Nephron (organoid): ENCODE measurements around the gene ABCC6.
"Not testable (repeated sequence)": the region's sequence is repeated elsewhere in the genome, so short reads cannot be mapped to it uniquely, and the experiment has no call there.

ENCODE experiments used
- H3K27ac Mint-ChIP-seq, 3 experiments: 2 replicates each; pipeline ENCODE4 v1.8.0; 2020; ENCODE audit warnings: mixed read lengths in 3 of 3, mild to moderate bottlenecking in 2 of 3, moderate library complexity in 1 of 3
- H3K27me3 Mint-ChIP-seq: 2 replicates; pipeline ENCODE4 v1.8.0; 2021; ENCODE audit warnings: low read depth, mild to moderate bottlenecking, moderate library complexity, mixed read lengths
- H3K36me3 Mint-ChIP-seq: 2 replicates; pipeline ENCODE4 v1.8.0; 2020; ENCODE audit warnings: low read depth, mixed read lengths
- H3K4me1 Mint-ChIP-seq: 2 replicates; pipeline ENCODE4 v1.8.0; 2020; ENCODE audit warnings: mixed read lengths
- H3K4me3 Mint-ChIP-seq, 3 experiments: 2 replicates each; pipeline ENCODE4 v1.8.0; 2020; ENCODE audit warnings: mild to moderate bottlenecking in 3 of 3, mixed read lengths in 3 of 3, moderate library complexity in 2 of 3
- H3K9me3 Mint-ChIP-seq: 2 replicates; pipeline ENCODE4 v1.8.0; 2020; ENCODE audit warnings: mixed read lengths
- TF ChIP-seq, protein P1 (sequence below), 3 experiments: fragments of 200-600 bp; sonication (generic); IDR thresholded peaks; one replicate each; pipeline ENCODE4 v1.5.0; 2021; ENCODE audit warnings: antibody characterized with exemption in 3 of 3; ENCODE audit not compliant: unreplicated experiment in 3 of 3

The ABCC6 gene

DNA sequence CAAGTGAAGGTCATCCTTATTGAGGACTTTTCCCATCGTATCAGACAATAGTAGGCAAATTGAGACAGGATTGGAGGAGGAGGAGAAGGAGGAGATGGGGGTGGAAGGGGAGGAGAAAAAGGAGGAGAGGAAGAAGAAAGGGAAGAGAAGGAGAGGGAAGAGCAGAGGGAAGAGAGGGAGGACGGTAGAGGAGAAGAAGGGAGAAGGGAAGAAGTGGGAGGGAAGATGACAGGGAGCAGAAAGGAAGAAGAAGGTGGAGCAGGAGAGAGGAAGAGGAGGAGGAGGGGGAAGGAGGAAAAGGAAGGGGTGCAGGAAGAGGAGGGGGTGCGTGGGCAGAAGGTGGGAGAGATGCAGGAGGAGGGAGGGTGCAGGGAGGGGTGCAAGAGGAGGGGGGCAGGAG is 26.0 kb downstream of the ABCC6 start:
- H3K4me3 Mint-ChIP-seq = no peak overlapping the region
- no peak overlapping the region for H3K27ac Mint-ChIP-seq
- no peaks in the 10 kb centered on the region for H3K36me3 Mint-ChIP-seq
- no peaks in the 10 kb centered on the region for H3K4me1 Mint-ChIP-seq
- no peaks in the 10 kb centered on the region for H3K9me3 Mint-ChIP-seq
- H3K27me3 Mint-ChIP-seq = peaks cover 2% of the 10 kb centered on the region
- TF ChIP-seq, protein P1, sequence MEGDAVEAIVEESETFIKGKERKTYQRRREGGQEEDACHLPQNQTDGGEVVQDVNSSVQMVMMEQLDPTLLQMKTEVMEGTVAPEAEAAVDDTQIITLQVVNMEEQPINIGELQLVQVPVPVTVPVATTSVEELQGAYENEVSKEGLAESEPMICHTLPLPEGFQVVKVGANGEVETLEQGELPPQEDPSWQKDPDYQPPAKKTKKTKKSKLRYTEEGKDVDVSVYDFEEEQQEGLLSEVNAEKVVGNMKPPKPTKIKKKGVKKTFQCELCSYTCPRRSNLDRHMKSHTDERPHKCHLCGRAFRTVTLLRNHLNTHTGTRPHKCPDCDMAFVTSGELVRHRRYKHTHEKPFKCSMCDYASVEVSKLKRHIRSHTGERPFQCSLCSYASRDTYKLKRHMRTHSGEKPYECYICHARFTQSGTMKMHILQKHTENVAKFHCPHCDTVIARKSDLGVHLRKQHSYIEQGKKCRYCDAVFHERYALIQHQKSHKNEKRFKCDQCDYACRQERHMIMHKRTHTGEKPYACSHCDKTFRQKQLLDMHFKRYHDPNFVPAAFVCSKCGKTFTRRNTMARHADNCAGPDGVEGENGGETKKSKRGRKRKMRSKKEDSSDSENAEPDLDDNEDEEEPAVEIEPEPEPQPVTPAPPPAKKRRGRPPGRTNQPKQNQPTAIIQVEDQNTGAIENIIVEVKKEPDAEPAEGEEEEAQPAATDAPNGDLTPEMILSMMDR (IDR thresholded peaks at IDR 0.05; ENCODE audit: unreplicated experiment in 3 of 3) = no peak

GRCh38 chr16:16196099-16196498 is 27.2 kb downstream of the ABCC6 start:
- Mint-ChIP-seq H3K27ac (no peak overlapping the region), H3K4me1 (no peaks in the 10 kb centered on the region), H3K4me3 (no peak overlapping the region), H3K9me3 (no peaks in the 10 kb centered on the region), H3K36me3 (no peaks in the 10 kb centered on the region), H3K27me3 (peaks cover 3% of the 10 kb centered on the region)
- TF ChIP-seq, protein P1 (IDR thresholded peaks at IDR 0.05; ENCODE audit: unreplicated experiment in 3 of 3) = no peak

GRCh38 chr16:16191493-16192167 is 31.7 kb downstream of the ABCC6 start:
- no peaks in the 10 kb centered on the region for H3K4me1 Mint-ChIP-seq
- TF ChIP-seq, protein P1 (IDR thresholded peaks at IDR 0.05; ENCODE audit: unreplicated experiment in 3 of 3) = no peak
- H3K9me3 Mint-ChIP-seq = no peaks in the 10 kb centered on the region
- peak overlapping the region in 1 of 3 experiments; percentile 6 for H3K27ac Mint-ChIP-seq
- no peak overlapping the region for H3K4me3 Mint-ChIP-seq
- H3K27me3 Mint-ChIP-seq = peaks cover 3% of the 10 kb centered on the region
- no peaks in the 10 kb centered on the region for H3K36me3 Mint-ChIP-seq

GRCh38 chr16:16190966-16191365 is 32.3 kb downstream of the ABCC6 start:
- H3K4me3 Mint-ChIP-seq, H3K4me1 Mint-ChIP-seq, H3K27ac Mint-ChIP-seq, H3K9me3 Mint-ChIP-seq, H3K27me3 Mint-ChIP-seq, H3K36me3 Mint-ChIP-seq: not testable (repeated sequence)

DNA sequence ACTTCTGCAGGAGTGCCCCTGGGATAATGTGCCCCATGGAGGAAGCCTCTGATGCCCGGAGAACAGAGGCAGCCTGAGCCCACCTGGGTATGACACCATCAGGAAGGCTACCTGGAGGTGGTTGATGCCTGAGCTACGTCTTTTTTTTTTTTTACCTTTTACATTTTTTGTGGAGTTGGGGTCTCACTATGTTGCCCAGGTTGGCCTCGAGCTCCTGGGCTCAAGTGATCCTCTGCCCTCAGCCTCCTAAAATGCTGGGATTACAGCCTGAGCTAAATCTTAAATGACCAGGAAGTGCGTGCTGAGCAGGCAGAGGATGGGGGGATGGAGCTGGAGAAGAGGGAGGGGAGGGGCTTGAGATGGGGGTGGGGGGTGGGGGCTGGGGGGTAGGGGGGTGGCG is 32.7 kb downstream of the ABCC6 start:
- H3K9me3 Mint-ChIP-seq = no peaks in the 10 kb centered on the region
- TF ChIP-seq, protein P1 (IDR thresholded peaks at IDR 0.05; ENCODE audit: unreplicated experiment in 3 of 3) = no peak
- no peaks in the 10 kb centered on the region for H3K4me1 Mint-ChIP-seq
- H3K27ac Mint-ChIP-seq = no peak overlapping the region
- peaks cover 3% of the 10 kb centered on the region for H3K27me3 Mint-ChIP-seq
- no peak overlapping the region for H3K4me3 Mint-ChIP-seq
- H3K36me3 Mint-ChIP-seq = no peaks in the 10 kb centered on the region

- no peak overlapping the region for H3K4me3 Mint-ChIP-seq
- TF ChIP-seq, protein P1 (IDR thresholded peaks at IDR 0.05; ENCODE audit: unreplicated experiment in 3 of 3) = no peak
- H3K9me3 Mint-ChIP-seq = no peaks in the 10 kb centered on the region
- H3K27ac Mint-ChIP-seq = no peak overlapping the region
- H3K36me3 Mint-ChIP-seq = no peaks in the 10 kb centered on the region
- peaks cover 3% of the 10 kb centered on the region for H3K27me3 Mint-ChIP-seq
- no peaks in the 10 kb centered on the region for H3K4me1 Mint-ChIP-seq
Observed at GRCh38 chr16:16189842-16190241, 33.5 kb downstream of the ABCC6 start.
